Neural cell (in vitro differentiated cells): ENCODE results near the gene TNRC6C. TPM values are rescaled to one million over a fixed set of nuclear protein-coding genes. Genes with fewer than 3 reads are reported as not detected.

Experiments
- H2AFZ ChIP-seq: fragments of 200-600, 300-800 bp; sonication (generic), shearing (Covaris generic); 2 replicates; pipeline ENCODE4 v1.6.0; 2014; ENCODE audit warnings: low read depth, mild to moderate bottlenecking, antibody characterized with exemption, low read length, moderate library complexity
- H3F3A ChIP-seq: fragments of 200-600 bp; shearing (Covaris generic); 2 replicates; pipeline ENCODE4 v1.6.1; 2016; ENCODE audit warnings: mild to moderate bottlenecking, moderate library complexity, mixed read lengths, antibody characterized with exemption, low read length; ENCODE audit not compliant: insufficient read depth, poor library complexity, severe bottlenecking
- H3K27ac ChIP-seq: fragments of 200-600, 300-800 bp; sonication (generic), shearing (Covaris generic); 2 replicates; pipeline ENCODE4 v1.5.1; 2014; ENCODE audit warnings: mild to moderate bottlenecking, low read length, moderate library complexity
- H3K27me3 ChIP-seq: fragments of 300-800, 200-600 bp; sonication (generic), shearing (Covaris generic); 2 replicates; pipeline ENCODE4 v1.6.0; 2014; ENCODE audit warnings: mild to moderate bottlenecking, low read depth, low read length, moderate library complexity; ENCODE audit not compliant: insufficient read depth
- H3K36me3 ChIP-seq: fragments of 300-800, 200-600 bp; sonication (generic), shearing (Covaris generic); 2 replicates; pipeline ENCODE4 v1.5.1; 2014; ENCODE audit warnings: mild to moderate bottlenecking, antibody characterized with exemption, low read length, moderate library complexity; ENCODE audit not compliant: insufficient read depth
- H3K4me2 ChIP-seq: fragments of 300-800, 200-600 bp; sonication (generic), shearing (Covaris generic); 2 replicates; pipeline ENCODE4 v1.6.0; 2014; ENCODE audit warnings: mild to moderate bottlenecking, low read length
- H3K4me3 ChIP-seq: fragments of 300-800, 200-600 bp; sonication (generic), shearing (Covaris generic); 2 replicates; pipeline ENCODE4 v1.5.1; 2014; ENCODE audit warnings: mild to moderate bottlenecking, low read length, moderate library complexity
- H3K79me2 ChIP-seq: fragments of 200-600 bp; shearing (Covaris generic); replicated peaks from 2 replicates; pipeline ENCODE4 v1.6.0; 2014; ENCODE audit warnings: mild to moderate bottlenecking, low read length, moderate library complexity; ENCODE audit not compliant: insufficient read depth
- H3K9ac ChIP-seq: fragments of 300-800, 200-600 bp; sonication (generic), shearing (Covaris generic); 2 replicates; pipeline ENCODE4 v1.6.1; 2016; ENCODE audit warnings: mild to moderate bottlenecking, low read length, mixed read lengths
- H3K9me2 ChIP-seq: fragments of 200-600 bp; shearing (Covaris generic); 2 replicates; pipeline ENCODE4 v1.6.1; 2016; ENCODE audit warnings: mild to moderate bottlenecking, low read length, mixed read lengths; ENCODE audit not compliant: insufficient read depth
- H3K9me3 ChIP-seq: fragments of 200-600, 300-800 bp; sonication (generic), shearing (Covaris generic); 2 replicates; pipeline ENCODE4 v1.6.1; 2016; ENCODE audit warnings: mild to moderate bottlenecking, mixed run types, low read length, moderate library complexity, mixed read lengths
- H4K20me1 ChIP-seq: fragments of 200-600 bp; shearing (Covaris generic); 2 replicates; pipeline ENCODE4 v1.6.1; 2016; ENCODE audit warnings: mild to moderate bottlenecking, mixed run types; ENCODE audit not compliant: insufficient read depth
- EP300 ChIP-seq: fragments of 450-650 bp; conservative IDR thresholded peaks from 2 replicates; pipeline ENCODE4 v1.6.1; 2014; ENCODE audit warnings: antibody characterized with exemption, mild to moderate bottlenecking, moderate library complexity; ENCODE audit not compliant: poor library complexity, severe bottlenecking
- EZH2 ChIP-seq: fragments of 200-600, 300-800 bp; shearing (Covaris generic), sonication (generic); IDR thresholded peaks from 2 replicates; pipeline ENCODE4 v1.6.1; 2014; ENCODE audit warnings: antibody characterized with exemption, low read length, borderline replicate concordance, mild to moderate bottlenecking; ENCODE audit not compliant: insufficient read depth, poor library complexity, severe bottlenecking
- MXI1 ChIP-seq: fragments of 450-650 bp; conservative IDR thresholded peaks from 2 replicates; pipeline ENCODE4 v1.6.1; 2014; ENCODE audit warnings: antibody characterized with exemption, mild to moderate bottlenecking; ENCODE audit not compliant: poor library complexity, severe bottlenecking
- POLR2AphosphoS5 ChIP-seq: IDR thresholded peaks from 2 replicates; pipeline ENCODE4 v1.6.1; 2012
- RAD21 ChIP-seq: fragments of 450-650 bp; conservative IDR thresholded peaks from 2 replicates; pipeline ENCODE4 v1.6.1; 2014; ENCODE audit warnings: antibody characterized with exemption, mild to moderate bottlenecking, moderate library complexity
- SMC3 ChIP-seq: fragments of 450-650 bp; conservative IDR thresholded peaks from 2 replicates; pipeline ENCODE4 v1.6.1; 2014; ENCODE audit warnings: antibody characterized with exemption, mild to moderate bottlenecking, moderate library complexity; ENCODE audit not compliant: poor library complexity
- TAF1 ChIP-seq: IDR thresholded peaks from 2 replicates; pipeline ENCODE4 v1.6.1; 2012; ENCODE audit warnings: low read depth
- polyA plus RNA-seq: library from polyadenylated mRNA; depleted of rRNA; stranded (reverse); fragments of >200 nt; gene quantifications from 2 replicates; pipeline ENCODE4 v1.2.3, GENCODE V29; 2014
- TF ChIP-seq, protein P1 (sequence below): fragments of 450-650 bp; IDR thresholded peaks from 2 replicates; pipeline ENCODE4 v1.5.1; 2014; ENCODE audit warnings: antibody characterized with exemption, mild to moderate bottlenecking, moderate library complexity; ENCODE audit not compliant: poor library complexity, severe bottlenecking
- TF ChIP-seq, protein P2 (sequence below): IDR thresholded peaks from 2 replicates; pipeline ENCODE4 v1.6.1; 2012; ENCODE audit warnings: borderline replicate concordance

Gene TNRC6C
- polyA plus RNA-seq, 1 donor from 2014 or later = 15.4 TPM

DNA sequence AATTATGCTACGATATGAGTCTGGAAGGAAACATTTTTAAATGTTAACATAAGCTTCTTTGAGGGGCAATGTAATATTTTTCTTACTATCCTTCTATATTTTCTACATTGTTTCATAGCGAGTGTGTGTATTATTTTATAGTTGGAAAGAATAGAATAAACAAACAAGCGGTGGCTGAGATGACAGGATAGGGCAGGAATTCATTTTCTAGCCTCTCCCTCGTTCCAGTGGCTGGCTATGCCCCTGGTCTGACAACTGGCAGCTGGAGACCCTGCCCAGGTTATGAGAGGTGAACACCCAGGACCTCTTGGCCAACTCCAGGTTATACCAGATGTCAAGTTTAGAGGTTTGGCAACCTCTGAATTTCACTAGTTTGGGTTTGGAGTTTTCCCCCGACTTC is 14.5 kb upstream of the TNRC6C start:
- no peak overlapping the region for H3K9ac ChIP-seq
- H3K27ac ChIP-seq = no peak overlapping the region
- no peak for TF ChIP-seq RAD21
- no peaks in the 10 kb centered on the region for H3K27me3 ChIP-seq
- H2AFZ ChIP-seq = no peak overlapping the region
- no peaks in the 10 kb centered on the region for H3K9me2 ChIP-seq
- no peaks in the 10 kb centered on the region for H3K9me3 ChIP-seq
- no peaks in the 10 kb centered on the region for H4K20me1 ChIP-seq
- H3F3A ChIP-seq = no peaks in the 10 kb centered on the region
- no peaks in the 10 kb centered on the region for H3K36me3 ChIP-seq
- no peaks in the 10 kb centered on the region for H3K79me2 ChIP-seq
- H3K4me2 ChIP-seq = no peak overlapping the region
- H3K4me3 ChIP-seq = no peak overlapping the region

- Histone ChIP-seq H3K79me2 (no peaks in the 10 kb centered on the region), H3K9ac (no peak overlapping the region), H4K20me1 (no peaks in the 10 kb centered on the region), H2AFZ (no peak overlapping the region), H3K27ac (no peak overlapping the region), H3F3A (no peaks in the 10 kb centered on the region), H3K36me3 (no peaks in the 10 kb centered on the region), H3K9me2 (no peaks in the 10 kb centered on the region), H3K4me3 (no peak overlapping the region), H3K9me3 (no peaks in the 10 kb centered on the region), H3K27me3 (no peaks in the 10 kb centered on the region), H3K4me2 (no peak overlapping the region)
- TF ChIP-seq TAF1 (no peak), SMC3 (no peak), EP300 (no peak), RAD21 (no peak), EZH2 (no peak), POLR2AphosphoS5 (no peak), MXI1 (no peak)
- TF ChIP-seq, protein P1, sequence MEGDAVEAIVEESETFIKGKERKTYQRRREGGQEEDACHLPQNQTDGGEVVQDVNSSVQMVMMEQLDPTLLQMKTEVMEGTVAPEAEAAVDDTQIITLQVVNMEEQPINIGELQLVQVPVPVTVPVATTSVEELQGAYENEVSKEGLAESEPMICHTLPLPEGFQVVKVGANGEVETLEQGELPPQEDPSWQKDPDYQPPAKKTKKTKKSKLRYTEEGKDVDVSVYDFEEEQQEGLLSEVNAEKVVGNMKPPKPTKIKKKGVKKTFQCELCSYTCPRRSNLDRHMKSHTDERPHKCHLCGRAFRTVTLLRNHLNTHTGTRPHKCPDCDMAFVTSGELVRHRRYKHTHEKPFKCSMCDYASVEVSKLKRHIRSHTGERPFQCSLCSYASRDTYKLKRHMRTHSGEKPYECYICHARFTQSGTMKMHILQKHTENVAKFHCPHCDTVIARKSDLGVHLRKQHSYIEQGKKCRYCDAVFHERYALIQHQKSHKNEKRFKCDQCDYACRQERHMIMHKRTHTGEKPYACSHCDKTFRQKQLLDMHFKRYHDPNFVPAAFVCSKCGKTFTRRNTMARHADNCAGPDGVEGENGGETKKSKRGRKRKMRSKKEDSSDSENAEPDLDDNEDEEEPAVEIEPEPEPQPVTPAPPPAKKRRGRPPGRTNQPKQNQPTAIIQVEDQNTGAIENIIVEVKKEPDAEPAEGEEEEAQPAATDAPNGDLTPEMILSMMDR = no peak
- TF ChIP-seq, protein P2, sequence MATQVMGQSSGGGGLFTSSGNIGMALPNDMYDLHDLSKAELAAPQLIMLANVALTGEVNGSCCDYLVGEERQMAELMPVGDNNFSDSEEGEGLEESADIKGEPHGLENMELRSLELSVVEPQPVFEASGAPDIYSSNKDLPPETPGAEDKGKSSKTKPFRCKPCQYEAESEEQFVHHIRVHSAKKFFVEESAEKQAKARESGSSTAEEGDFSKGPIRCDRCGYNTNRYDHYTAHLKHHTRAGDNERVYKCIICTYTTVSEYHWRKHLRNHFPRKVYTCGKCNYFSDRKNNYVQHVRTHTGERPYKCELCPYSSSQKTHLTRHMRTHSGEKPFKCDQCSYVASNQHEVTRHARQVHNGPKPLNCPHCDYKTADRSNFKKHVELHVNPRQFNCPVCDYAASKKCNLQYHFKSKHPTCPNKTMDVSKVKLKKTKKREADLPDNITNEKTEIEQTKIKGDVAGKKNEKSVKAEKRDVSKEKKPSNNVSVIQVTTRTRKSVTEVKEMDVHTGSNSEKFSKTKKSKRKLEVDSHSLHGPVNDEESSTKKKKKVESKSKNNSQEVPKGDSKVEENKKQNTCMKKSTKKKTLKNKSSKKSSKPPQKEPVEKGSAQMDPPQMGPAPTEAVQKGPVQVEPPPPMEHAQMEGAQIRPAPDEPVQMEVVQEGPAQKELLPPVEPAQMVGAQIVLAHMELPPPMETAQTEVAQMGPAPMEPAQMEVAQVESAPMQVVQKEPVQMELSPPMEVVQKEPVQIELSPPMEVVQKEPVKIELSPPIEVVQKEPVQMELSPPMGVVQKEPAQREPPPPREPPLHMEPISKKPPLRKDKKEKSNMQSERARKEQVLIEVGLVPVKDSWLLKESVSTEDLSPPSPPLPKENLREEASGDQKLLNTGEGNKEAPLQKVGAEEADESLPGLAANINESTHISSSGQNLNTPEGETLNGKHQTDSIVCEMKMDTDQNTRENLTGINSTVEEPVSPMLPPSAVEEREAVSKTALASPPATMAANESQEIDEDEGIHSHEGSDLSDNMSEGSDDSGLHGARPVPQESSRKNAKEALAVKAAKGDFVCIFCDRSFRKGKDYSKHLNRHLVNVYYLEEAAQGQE = no peak
Measured at GRCh38 chr17:77944390-77945222, 13.9 kb upstream of the TNRC6C start.
